Uterus (tissue), 2 donors: Measurements from ENCODE around the gene IFTAP.

ENCODE experiments used
- CTCF ChIP-seq, 4 experiments: fragments of 200-600 bp in 2 of 4; fragments of 450-650 bp in 2 of 4; sonication (generic) in 2 of 4; IDR thresholded peaks; one replicate each; pipeline ENCODE4 v1.5.1; 2016 to 2019; ENCODE audit warnings: antibody characterized with exemption in 4 of 4, mild to moderate bottlenecking in 2 of 4, moderate library complexity in 1 of 4
- POLR2A ChIP-seq, 2 donors: fragments of 450-650 bp; IDR thresholded peaks; one replicate each; pipeline ENCODE4 v1.6.1; 2016; ENCODE audit warnings: antibody characterized with exemption in 2 of 2, mild to moderate bottlenecking in 1 of 2, moderate library complexity in 1 of 2

GRCh38 chr11:36628765-36629244 is 34.5 kb downstream of the IFTAP start:
- TF ChIP-seq POLR2A (IDR thresholded peaks at IDR 0.05) (no peak), CTCF (IDR thresholded peaks at IDR 0.05) (no peak)
